ENCODE measurements around the gene ASCL1. TPM values are rescaled to one million over a fixed set of nuclear protein-coding genes. Genes with fewer than 3 reads are reported as not detected.

Gene ASCL1
- total RNA-seq, 1 experiment from 2014 or later, result not detected

GRCh38 chr12:102950107-102950949 is 7.1 kb upstream of the ASCL1 start:
- H3K27ac Mint-ChIP-seq (ENCODE audit: unreplicated experiment), result no peak overlapping the region
- TF ChIP-seq CTCF (IDR thresholded peaks at IDR 0.05; ENCODE audit: insufficient read depth in 1 of 2, low read depth in 1 of 2, low read length in 1 of 2, severe bottlenecking in 1 of 2, unreplicated experiment in 1 of 2), result no peak
- ChIA-PET POLR2A (no interaction called here), CTCF (interaction anchor here (0.9 kb wide), 1 partner anchor 597 kb away, joined by 3 read pairs; no protein-coding TSS in a partner anchor)
- no peaks in the 10 kb centered on the region for H3K9me3 Mint-ChIP-seq (ENCODE audit: unreplicated experiment)
- Histone ChIP-seq H3K4me3 (ENCODE audit: low read depth, low read length) (no peak overlapping the region), H3K36me3 (ENCODE audit: control insufficient read depth, insufficient read depth, low read length) (no peaks in the 10 kb centered on the region), H3K4me1 (no peaks in the 10 kb centered on the region), H3K27me3 (replicated peaks; ENCODE audit: control insufficient read depth, insufficient read depth, low read length) (no peaks in the 10 kb centered on the region; the same call in 1 of the 2 replicates), H3K9me3 (no peaks in the 10 kb centered on the region)
- no TSS peak for BruUV-seq (replicated peaks)
- no peaks in the 10 kb centered on the region for H3K4me1 Mint-ChIP-seq (ENCODE audit: low read depth, unreplicated experiment)
- no peak overlapping the region for H3K4me3 Mint-ChIP-seq (ENCODE audit: unreplicated experiment)
- H3K27me3 Mint-ChIP-seq (ENCODE audit: insufficient read depth, unreplicated experiment), result peaks cover 17% of the 10 kb centered on the region
- intact Hi-C loops (cut with micrococcal nuclease; ENCODE audit: unreplicated experiment), result loop anchor here (10.0 kb wide), 1 partner anchor 454 kb away; no protein-coding TSS in a partner anchor
- no peaks in the 10 kb centered on the region for H3K36me3 Mint-ChIP-seq (ENCODE audit: insufficient read depth, unreplicated experiment)
- peak; percentile 17 to 59 for DNase-seq

- no peaks in the 10 kb centered on the region; the same call in 1 of the 2 replicates for H3K27me3 ChIP-seq (replicated peaks; ENCODE audit: control insufficient read depth, insufficient read depth, low read length)
- intact Hi-C loops (cut with micrococcal nuclease; ENCODE audit: unreplicated experiment), result loop anchor here (10.0 kb wide), 1 partner anchor 454 kb away; no protein-coding TSS in a partner anchor
- no peak for TF ChIP-seq CTCF (IDR thresholded peaks at IDR 0.05; ENCODE audit: insufficient read depth in 1 of 2, low read depth in 1 of 2, low read length in 1 of 2, severe bottlenecking in 1 of 2, unreplicated experiment in 1 of 2)
- CTCF ChIA-PET, result interaction anchor here (0.9 kb wide), 1 partner anchor 597 kb away, joined by 3 read pairs; no protein-coding TSS in a partner anchor
- no TSS peak for BruUV-seq (replicated peaks)
- no peak overlapping the region for H3K27ac Mint-ChIP-seq (ENCODE audit: unreplicated experiment)
- DNase-seq, result no peak
- H3K4me1 ChIP-seq, result no peaks in the 10 kb centered on the region
- no peaks in the 10 kb centered on the region for H3K9me3 Mint-ChIP-seq (ENCODE audit: unreplicated experiment)
- POLR2A ChIA-PET, result no interaction called here
- no peak overlapping the region for H3K4me3 ChIP-seq (ENCODE audit: low read depth, low read length)
- H3K4me3 Mint-ChIP-seq (ENCODE audit: unreplicated experiment), result no peak overlapping the region
- no peaks in the 10 kb centered on the region for H3K4me1 Mint-ChIP-seq (ENCODE audit: low read depth, unreplicated experiment)
- H3K36me3 ChIP-seq (ENCODE audit: control insufficient read depth, insufficient read depth, low read length), result no peaks in the 10 kb centered on the region
- H3K36me3 Mint-ChIP-seq (ENCODE audit: insufficient read depth, unreplicated experiment), result no peaks in the 10 kb centered on the region
- no peaks in the 10 kb centered on the region for H3K9me3 ChIP-seq
- peaks cover 21% of the 10 kb centered on the region for H3K27me3 Mint-ChIP-seq (ENCODE audit: insufficient read depth, unreplicated experiment)
Measured at GRCh38 chr12:102950950-102951619, 6.4 kb upstream of the ASCL1 start.

GRCh38 chr12:102951841-102952240 is 5.6 kb upstream of the ASCL1 start:
- H3K9me3 ChIP-seq, result no peaks in the 10 kb centered on the region
- intact Hi-C loops (cut with micrococcal nuclease; ENCODE audit: unreplicated experiment), result loop anchor here (10.0 kb wide), 1 partner anchor 453 kb away; no protein-coding TSS in a partner anchor
- no peak for DNase-seq
- H3K27me3 ChIP-seq (replicated peaks; ENCODE audit: control insufficient read depth, insufficient read depth, low read length), result no peaks in the 10 kb centered on the region; the same call in 1 of the 2 replicates
- H3K4me1 Mint-ChIP-seq (ENCODE audit: low read depth, unreplicated experiment), result no peaks in the 10 kb centered on the region
- BruUV-seq (replicated peaks), result no TSS peak
- ChIA-PET CTCF (no interaction called here), POLR2A (no interaction called here)
- H3K4me3 Mint-ChIP-seq (ENCODE audit: unreplicated experiment), result no peak overlapping the region
- no peak overlapping the region for H3K27ac Mint-ChIP-seq (ENCODE audit: unreplicated experiment)
- H3K4me1 ChIP-seq, result no peaks in the 10 kb centered on the region
- no peak overlapping the region for H3K4me3 ChIP-seq (ENCODE audit: low read depth, low read length)
- H3K36me3 ChIP-seq (ENCODE audit: control insufficient read depth, insufficient read depth, low read length), result no peaks in the 10 kb centered on the region
- peaks cover 26% of the 10 kb centered on the region for H3K27me3 Mint-ChIP-seq (ENCODE audit: insufficient read depth, unreplicated experiment)
- TF ChIP-seq CTCF (IDR thresholded peaks at IDR 0.05; ENCODE audit: insufficient read depth in 1 of 2, low read depth in 1 of 2, low read length in 1 of 2, severe bottlenecking in 1 of 2, unreplicated experiment in 1 of 2), result no peak
- no peaks in the 10 kb centered on the region for H3K9me3 Mint-ChIP-seq (ENCODE audit: unreplicated experiment)
- H3K36me3 Mint-ChIP-seq (ENCODE audit: insufficient read depth, unreplicated experiment), result no peaks in the 10 kb centered on the region

Measured in Caco-2 (cell line).